GM21381 (cell line): ENCODE data around the gene ETS2.
A peak's percentile ranks its signal among the peaks of the same experiment; 100 is the strongest.

Experiments used
- ATAC-seq: cut with Tn5 transposase; IDR thresholded peaks from one replicate; pipeline ENCODE4 v1.9.1; 2021; ENCODE audit warnings: mild to moderate bottlenecking, moderate library complexity; ENCODE audit not compliant: unreplicated experiment

The ETS2 gene

DNA sequence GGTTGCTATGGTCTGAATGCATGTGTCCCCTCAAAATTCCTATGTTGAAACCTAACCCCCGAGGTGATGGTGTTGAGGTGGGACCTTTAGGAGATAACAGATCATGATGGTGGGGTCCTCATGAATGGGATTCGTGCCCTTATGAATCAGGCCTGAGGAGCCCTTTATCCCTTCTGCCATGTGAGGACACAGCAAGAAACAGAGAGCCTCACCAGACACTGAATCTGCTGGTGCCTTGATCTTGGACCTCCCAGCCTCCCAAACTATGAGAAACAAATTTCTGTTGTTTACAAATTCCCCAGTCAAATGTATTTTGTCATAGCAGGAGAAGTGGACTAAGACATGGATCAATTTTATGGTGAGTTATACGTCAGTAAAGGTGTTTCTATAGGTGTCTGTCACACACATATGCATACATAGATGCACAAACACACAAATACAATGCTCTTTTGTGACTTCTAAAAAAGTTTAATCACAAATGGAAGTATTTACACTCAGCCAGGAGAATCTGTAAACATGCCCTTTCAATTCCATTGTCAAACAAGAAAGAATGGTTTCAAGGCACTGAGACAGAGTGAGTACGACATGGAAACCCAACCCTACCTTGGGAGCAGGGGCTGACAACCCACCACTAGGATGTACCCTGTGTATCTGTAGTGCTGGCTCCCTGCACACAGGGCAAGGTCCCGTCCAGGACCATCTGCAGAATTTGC, 5.5 kb upstream of the ETS2 start:
- no peak for ATAC-seq

DNA sequence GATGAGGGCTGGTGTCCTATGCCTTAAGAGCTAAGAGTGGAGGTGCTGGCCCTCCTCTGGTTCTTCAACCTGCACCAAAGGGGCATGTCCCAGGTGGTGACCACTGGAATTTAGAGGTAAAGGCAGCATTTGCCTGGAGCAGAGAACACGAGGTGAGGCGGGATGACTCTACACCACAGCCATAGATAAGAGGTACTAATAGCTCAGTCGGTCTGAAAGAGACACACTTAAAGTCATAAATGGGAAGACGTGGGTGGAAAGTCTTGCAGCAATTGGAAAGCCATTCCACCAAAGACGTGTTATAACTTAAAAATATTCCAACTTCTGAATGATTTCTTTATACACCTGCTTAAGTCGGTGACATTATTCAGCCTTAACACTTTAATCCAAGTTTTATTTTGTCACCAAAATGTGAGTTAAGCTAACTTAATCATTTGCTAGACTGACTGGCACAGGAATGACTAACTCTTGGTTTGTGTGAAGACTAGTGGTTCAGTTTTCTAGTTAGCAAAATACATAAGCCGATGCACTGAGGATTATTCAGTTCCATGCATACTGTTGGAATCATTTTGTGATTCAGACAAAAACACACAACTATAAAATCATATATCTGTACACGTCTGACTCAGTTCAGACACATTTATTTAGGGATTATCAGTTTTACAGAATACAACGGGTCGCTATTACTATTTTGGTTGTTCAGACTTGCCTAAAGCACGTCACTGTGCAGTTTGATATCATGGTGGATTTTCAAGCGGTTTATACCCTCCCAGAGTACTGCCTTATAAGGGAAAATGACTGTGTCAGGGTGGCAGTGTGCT, 4.6 kb upstream of the ETS2 start:
- no peak for ATAC-seq

GRCh38 chr21:38802050-38803026, 3.4 kb upstream of the ETS2 start:
- ATAC-seq, result no peak

DNA sequence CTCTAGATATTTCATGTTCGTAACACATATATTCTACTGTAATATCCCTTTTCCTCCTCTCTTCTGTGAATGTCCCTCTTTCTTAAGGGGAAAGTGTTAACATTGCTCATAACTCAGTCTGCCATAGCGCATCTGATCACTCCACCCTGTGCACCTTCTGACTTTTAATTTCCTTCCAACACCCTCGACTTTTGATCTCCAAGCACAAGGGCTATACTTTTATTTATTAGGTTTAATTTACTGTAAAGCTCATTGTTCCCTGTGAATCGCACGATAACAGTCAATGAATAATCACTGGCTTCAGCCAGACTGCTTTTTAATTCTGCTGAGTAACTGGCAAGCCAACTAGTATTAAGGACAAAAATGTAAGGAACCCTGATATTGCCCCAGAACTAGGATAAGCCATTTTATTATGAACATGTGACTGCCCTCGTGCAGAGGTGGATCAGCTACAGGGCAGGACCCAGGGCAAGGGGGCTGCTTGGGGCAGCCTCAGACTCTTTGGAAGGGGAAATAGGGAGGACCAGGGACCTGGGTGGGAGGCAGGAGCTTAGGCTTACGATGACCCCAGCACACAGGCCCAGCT, 2.6 kb upstream of the ETS2 start:
- no peak for ATAC-seq

- no peak for ATAC-seq
Measured at GRCh38 chr21:38804030-38804788, 1.5 kb upstream of the ETS2 start.

GRCh38 chr21:38804789-38805327, 871 bp upstream of the ETS2 start:
- ATAC-seq, result peak; percentile 16

DNA sequence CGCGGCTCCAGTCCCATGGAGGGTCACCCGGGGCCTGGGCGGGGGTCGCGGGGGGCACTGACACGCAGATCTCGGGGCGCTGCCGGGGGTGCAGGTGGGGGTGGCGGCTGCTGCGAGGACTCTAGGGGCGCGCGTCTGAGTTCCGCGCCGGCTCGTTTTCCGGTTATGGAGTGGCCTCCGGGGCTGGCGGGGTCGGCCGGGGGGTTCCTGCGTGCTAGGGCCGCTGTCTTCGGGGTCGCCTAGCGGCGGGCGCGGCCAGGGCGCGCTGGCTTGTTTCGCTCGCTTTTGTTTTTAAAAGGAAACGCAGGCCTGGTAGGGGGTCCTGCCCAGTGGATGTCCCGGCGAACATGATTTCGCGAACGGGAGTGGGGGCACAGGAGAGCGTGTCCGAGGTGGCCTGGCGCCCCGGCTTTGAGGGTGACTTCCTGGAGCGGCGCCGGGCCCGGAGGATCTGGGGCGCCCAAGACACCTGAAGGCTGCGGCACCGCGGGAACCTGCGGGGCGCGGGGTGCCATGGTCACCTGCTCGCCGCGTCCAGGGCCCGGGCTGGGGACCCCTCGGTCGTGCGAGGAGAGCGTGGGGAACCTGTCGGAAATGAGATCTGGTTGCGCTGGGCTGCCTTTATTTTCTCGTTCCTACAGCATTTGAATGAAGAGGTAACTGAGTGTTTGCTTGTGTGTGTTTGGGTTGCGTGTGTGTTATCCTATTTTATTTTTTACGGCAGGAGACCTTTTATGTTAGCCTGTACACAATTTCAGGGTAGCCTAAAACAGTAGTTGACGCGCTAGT, 618 bp downstream of the ETS2 start:
- peak; percentile 21 for ATAC-seq

- ATAC-seq, result no peak
Measured at GRCh38 chr21:38806942-38807284, 1.2 kb downstream of the ETS2 start.

DNA sequence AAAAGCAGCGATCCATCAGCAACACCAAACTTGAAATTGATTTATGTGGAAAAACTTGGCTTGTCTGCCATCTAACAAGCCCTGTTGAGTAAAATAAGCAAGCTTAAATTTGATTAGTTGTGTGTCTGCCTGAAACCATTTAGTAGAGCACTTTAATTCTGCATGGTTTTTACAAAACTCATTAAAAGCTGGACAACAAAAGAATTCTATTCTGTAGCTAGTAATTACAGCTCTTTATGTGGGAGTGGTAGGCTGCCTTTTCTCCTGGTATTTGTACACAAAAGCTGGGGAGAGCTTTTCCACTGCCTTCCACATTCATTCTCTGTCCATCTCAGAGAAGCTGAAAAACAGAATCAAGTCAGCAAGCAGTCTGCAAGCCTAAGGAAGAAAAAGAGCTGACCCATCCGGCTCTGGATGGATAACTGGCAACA, 1.7 kb downstream of the ETS2 start:
- no peak for ATAC-seq

GRCh38 chr21:38807986-38808385, 2.3 kb downstream of the ETS2 start:
- no peak for ATAC-seq

DNA sequence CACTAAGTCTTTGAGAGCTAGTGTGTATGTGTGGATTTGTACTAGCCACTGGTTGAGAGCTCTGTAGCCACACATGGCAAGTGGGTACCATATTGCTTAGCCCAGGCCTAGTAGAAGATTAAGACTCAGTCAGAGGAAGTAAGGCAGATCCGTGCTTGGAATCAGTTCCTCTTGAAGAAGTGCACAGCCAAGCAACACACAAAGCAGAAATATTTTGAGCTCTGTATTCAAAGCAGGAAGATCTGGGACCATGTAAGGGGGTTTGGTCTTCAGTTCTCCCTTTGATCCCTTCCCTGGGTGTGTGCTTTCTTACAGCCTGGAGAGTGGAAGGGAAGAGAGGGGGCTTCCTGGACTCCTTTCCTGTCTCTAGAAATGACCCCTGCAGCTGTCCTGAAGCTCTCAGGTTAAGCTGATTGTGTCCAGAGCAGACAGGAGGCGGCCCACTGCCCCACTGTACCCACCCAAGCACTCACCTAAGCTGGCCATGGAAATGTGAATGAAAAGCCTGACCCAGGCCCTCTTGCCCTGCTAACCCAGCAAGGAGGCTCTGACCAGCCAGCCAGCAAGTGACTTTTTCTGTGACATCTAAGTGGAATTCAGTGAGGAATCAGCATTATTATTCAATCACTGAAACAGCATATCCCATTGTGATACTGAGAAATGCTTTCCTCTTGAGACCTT, 3.6 kb downstream of the ETS2 start:
- ATAC-seq, result no peak

DNA sequence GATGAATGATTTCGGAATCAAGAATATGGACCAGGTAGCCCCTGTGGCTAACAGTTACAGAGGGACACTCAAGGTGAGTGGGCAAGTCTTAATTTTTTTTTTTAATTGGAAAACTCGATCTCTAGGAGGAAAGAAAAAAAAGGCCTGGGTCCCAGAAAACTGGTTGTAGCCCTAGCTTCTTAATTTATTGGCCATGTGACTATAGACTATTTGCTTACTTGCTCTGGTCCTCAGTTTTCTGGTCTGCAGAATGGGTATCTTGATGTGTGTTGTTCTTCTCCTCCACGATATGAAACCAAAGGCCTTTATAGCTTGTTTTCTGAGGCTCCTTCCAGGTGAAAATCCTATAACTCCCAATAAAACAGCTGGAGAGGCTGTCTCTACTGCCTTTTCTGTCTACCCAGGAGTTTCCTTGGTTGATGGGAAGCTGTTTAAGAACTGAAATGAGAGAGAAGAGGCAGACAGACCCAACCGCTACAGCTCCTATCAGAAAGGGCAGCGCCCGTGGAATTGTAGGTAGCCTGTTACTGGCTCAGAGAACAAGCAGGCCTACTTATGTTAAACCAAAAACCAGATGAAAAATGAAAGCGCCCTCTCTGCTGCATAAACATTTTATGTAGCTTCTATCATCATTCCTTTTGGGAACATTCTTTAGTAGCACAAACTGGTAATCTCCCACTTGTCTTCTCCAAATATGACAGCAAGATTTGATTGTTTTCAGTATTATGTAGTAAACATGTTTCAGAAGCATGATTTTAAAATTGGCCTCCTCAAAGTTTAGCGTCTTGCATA, 4.5 kb downstream of the ETS2 start:
- ATAC-seq, result no peak

GRCh38 chr21:38810826-38811164, 5.1 kb downstream of the ETS2 start:
- no peak for ATAC-seq

DNA sequence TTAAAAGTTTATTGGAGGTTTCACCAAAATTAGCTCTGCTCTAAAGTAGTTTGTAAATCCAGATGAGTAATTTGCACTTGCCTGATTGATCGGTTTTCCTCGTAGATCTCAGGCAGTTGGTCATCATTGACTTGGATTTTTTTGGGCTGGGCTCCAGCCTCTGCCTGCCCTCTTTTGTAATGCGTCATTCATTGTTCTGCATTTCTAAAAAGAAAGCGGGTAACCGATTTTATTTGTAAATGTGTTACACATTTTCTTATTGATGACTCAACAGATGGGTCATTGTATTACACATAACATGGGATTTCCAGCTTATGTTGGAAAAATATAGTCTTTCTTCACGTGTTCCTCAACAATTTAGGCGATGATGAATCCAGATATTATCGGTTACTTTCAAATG, 5.5 kb downstream of the ETS2 start:
- no peak for ATAC-seq

DNA sequence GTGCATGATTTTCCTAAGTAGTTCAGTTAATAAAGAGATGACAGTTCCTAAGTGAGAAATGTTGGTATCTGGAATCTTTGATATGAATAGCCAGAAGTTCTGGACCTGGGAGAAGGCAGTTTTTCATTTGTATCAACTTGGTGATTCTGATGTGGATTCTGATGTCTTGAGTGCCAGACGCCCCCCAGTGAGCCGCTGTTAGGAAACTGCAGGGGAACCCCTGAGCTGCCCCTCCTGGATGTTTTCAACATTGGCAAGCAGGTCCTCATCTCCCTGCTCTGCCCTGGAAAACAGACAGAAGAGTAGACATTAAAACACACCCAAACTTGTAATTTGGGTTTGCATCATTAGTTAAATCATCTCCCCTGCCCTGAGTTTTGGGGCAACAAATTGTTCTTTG, 7.4 kb downstream of the ETS2 start:
- no peak for ATAC-seq

GRCh38 chr21:38813547-38813946, 7.8 kb downstream of the ETS2 start:
- ATAC-seq, result no peak

DNA sequence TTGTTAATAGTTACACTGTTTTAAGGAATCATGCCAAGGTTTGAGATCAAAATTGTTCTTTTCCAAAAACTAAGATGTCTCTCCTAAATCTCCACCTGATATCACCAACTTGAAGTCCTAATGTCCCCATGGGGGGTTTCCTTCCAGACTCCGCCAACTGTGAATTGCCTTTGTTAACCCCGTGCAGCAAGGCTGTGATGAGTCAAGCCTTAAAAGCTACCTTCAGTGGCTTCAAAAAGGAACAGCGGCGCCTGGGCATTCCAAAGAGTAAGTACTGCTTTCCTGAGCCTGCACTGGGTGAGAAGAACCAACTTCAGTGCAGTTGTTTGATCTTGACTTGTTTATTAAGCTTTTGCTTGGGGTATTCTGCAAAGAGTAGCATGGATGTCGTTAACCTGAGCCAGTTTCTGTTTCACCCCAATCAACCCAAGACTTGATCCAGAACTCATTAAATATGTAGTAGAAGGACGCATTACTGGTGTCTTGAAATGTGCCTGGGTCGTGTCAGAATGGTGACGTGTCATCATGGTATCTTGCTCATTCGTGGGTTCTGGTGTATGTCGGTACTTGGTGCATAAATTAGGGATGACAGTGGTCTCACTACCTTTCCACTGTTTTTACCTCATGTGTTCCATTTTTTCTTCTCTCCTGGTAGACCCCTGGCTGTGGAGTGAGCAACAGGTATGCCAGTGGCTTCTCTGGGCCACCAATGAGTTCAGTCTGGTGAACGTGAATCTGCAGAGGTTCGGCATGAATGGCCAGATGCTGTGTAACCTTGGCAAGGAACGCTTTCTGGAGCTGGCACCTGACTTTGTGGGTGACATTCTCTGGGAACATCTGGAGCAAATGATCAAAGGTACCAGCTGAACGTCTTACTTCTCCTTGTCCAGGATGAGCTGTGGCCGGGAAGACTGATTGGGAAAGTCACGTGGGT, 8.7 kb downstream of the ETS2 start:
- no peak for ATAC-seq
